K562 treated with DMSO at 1 percent for 24 hours (cell line): ENCODE measurements around the gene UBE2R2. TPM values are rescaled to one million over a fixed set of nuclear protein-coding genes. Genes with fewer than 3 reads are reported as not detected.

ENCODE experiments used
- total RNA-seq: library from RNA; unstranded; fragments of 300-600 nt; gene quantifications from 2 replicates; pipeline ENCODE4 v1.2.3, GENCODE V29; 2022; ENCODE audit warnings: low read depth; ENCODE audit not compliant: insufficient read depth

UBE2R2 gene
- 21.6 and 22.2 TPM in 2 replicates for total RNA-seq

GRCh38 chr9:33816327-33817252 lies at the start of gene UBE2R2:
TSS of gene UBE2R2 (plus strand) at chr9:33817160. CDS start at chr9:33817758, 598 bp downstream.

GRCh38 chr9:33795281-33795680 lies 21.7 kb upstream of the UBE2R2 start, which contains the start of gene PRSS3:
TSS of gene PRSS3 (plus strand) at chr9:33795561. CDS start at chr9:33795574, 13 bp downstream.

Other genes starting within 250 kb of the UBE2R2 start
- not detected in 2 replicates for gene PRSS3, start 21.6 kb upstream of the UBE2R2 start, total RNA-seq
- gene UBAP2, start 231.7 kb downstream of the UBE2R2 start, total RNA-seq = 30.9 and 34.1 TPM in 2 replicates